ENCODE measurements around the gene AVPR2.

- TF ChIP-seq POLR2AphosphoS5 (IDR thresholded peaks at IDR 0.05): no peak
- no peak for TF ChIP-seq POLR2A (IDR thresholded peaks at IDR 0.05; ENCODE audit: low read depth)
Measured at GRCh38 chrX:153874366-153875125, 29.9 kb upstream of the AVPR2 start.

All from esophagus muscularis mucosa (tissue), 2 donors.